Amniotic stem cell (primary cell): ENCODE results near the gene ZBTB7C.

Experiments used
- DNase-seq: peaks from one replicate; lab custom pipeline; 2025; lab: John Stamatoyannopoulos, UW

Gene ZBTB7C

GRCh38 chr18:48324651-48325050 lies 84.5 kb downstream of the ZBTB7C start:
- no peak for DNase-seq

DNA sequence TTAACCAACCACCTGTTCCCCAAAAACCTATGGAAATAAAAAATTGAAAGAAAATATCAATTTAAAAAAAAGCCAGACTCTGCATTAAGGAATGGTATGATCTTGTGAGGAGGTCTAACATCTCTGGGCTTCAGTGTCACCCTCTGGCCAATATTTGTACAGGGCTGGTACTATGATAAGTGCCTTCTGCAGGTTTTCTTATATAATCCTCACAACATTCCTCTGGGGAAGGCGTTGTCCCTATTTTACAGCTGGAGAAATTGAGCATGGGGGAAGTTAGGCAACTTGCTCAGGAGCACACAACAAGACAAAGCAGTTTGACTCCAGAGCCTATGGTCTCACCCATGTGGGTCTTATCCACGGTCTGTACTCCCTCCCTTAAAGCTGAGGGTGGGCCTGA lies 86.0 kb downstream of the ZBTB7C start:
- no peak for DNase-seq

DNA sequence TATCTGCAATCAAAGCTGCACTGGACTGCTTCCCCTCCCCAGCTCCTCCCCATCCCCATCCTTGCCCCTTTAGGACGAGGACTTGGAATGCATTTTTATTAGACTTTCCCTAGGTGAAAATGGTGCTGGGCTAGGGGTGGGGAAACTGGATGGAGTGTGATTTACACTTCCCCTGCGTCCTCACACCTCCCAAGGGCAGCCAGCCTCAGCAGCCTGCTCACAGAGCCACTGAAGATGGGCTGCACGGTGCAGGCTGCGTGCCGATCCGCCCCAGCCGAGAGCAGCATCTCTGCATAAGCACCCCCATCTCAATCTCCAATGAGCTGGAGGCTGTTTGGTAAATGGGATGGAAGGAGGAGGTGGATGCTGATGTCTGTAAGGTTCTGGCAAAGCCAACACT lies 87.6 kb downstream of the ZBTB7C start:
- DNase-seq = no peak

GRCh38 chr18:48321121-48321520 lies 88.1 kb downstream of the ZBTB7C start:
- no peak for DNase-seq

- DNase-seq = no peak
These were observed 88.6 kb downstream of the ZBTB7C start for GRCh38 chr18:48320639-48320945.

DNA sequence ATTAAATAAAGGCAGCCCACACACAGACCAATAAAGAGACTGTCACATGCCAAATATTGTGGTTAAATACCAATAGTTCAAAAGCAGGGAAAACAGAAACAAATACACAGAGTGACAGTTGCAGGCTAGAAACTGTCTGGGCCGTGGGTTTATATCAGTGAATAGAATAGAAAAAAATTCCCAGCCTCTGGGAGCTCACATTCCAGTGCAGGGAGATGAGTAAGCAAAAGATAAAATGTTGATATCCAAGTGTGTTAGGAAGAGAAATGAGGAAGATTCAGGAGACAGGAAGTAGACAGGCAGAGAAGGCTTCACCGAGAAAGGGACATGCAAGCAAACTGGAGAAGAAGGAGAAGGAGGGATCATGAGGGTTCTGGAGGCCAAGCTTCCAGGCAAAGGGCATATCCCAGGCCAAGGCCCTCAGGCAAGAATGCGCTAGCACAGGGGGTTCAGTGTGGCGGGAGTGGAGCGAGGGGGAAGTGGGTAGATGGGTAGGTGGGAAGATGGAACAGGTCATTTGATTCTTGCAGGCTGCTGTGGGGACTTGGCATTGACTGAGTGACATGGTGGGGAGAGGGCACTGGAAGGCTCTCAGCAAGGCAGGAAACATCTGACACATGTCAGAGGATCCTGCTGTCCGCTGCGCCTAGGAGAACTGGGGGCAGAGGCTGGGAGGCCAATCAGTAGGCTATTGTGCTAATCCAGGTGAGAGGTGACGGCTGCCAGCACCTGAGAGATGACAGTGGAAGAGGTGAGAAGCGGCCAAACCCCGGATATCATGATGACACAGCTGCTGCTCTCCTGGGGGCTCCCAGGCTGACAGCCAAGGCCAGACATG lies 89.2 kb downstream of the ZBTB7C start:
- no peak for DNase-seq

DNA sequence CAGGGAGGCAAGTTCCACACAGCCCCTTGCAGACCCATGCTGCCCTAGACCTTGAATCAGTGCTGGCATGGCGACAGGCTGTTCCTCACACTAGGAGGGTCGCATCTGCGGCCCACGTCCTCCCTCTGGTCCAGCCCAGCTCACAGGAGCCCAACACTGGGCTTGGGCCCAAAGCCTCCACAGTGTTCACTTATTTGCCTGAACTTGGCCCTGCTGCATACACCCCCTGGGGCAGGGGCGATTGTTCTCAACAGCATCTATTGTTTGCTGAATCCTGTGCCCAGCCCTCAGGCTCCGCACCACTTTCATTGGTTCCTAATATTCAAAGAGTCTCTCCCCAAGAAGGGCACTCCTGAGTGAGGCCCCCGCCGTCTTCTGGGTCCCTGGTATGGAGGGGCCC lies 90.7 kb downstream of the ZBTB7C start:
- no peak for DNase-seq

GRCh38 chr18:48317781-48318381 lies 91.3 kb downstream of the ZBTB7C start:
- no peak for DNase-seq

- no peak for DNase-seq
These were observed 93.0 kb downstream of the ZBTB7C start for GRCh38 chr18:48316177-48316576.

GRCh38 chr18:48314690-48315089 lies 94.5 kb downstream of the ZBTB7C start:
- no peak for DNase-seq

DNA sequence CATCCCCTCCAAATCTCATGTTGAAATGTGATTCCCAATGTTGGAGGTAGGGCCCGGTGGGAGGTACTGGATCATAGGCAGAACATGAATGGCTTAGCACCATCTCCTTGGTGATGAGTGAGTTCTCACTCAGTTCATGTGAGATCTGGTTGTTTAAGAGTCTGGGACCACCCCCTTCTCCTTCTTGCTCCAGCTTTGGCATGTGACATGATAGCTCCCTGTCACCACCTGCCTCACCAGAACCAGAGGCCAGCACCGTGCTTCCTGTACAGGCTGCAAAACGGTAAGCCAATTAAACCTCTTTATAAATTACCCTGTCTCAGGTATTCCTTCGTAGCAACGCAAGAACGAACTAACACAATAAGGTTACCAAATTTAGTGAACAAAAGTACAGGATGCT lies 95.4 kb downstream of the ZBTB7C start:
- DNase-seq = no peak

- no peak for DNase-seq
These were observed 97.1 kb downstream of the ZBTB7C start for GRCh38 chr18:48312066-48312465.

- no peak for DNase-seq
These were observed 98.2 kb downstream of the ZBTB7C start for GRCh38 chr18:48310999-48311398.

- DNase-seq = no peak
These were observed 98.8 kb downstream of the ZBTB7C start for GRCh38 chr18:48310353-48310752.

DNA sequence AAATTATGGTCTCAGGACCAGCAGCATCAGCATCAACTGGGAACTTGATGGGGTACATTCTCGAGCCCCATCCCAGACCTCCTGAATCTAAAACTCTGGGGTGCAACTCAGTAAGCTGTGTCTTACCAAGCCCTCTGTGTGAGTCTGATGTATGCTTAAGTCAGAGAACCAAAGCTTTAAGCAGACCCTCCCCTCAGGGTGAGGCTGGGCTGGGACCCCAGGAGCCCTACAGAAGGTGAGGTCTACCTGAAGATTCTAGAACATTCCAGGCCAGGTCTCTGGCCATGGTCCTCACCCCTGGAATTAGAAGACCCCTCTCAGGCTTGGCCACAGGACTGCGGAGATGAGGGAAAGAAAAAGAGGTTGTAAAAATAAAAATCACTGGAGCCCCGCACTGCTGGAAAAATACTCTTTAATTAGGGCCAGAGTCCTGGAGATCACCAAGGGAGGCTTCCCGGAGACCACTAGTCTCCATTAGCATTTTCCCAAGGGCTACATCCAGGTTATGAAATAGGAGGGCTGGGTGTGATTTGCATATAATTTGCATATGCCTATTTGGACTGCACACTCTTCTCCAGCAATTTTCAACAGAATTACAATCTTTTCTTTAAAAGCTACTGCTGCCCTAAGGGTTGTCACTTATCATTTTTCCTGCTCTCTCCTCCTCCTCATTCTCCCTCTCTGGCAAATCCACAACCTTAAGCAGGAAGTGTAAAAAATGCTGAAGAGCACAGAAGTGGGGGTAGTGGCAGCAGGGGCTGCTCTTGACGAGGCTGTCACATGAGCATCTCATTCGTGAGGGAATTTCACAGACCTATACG lies 100.2 kb downstream of the ZBTB7C start:
- no peak for DNase-seq

DNA sequence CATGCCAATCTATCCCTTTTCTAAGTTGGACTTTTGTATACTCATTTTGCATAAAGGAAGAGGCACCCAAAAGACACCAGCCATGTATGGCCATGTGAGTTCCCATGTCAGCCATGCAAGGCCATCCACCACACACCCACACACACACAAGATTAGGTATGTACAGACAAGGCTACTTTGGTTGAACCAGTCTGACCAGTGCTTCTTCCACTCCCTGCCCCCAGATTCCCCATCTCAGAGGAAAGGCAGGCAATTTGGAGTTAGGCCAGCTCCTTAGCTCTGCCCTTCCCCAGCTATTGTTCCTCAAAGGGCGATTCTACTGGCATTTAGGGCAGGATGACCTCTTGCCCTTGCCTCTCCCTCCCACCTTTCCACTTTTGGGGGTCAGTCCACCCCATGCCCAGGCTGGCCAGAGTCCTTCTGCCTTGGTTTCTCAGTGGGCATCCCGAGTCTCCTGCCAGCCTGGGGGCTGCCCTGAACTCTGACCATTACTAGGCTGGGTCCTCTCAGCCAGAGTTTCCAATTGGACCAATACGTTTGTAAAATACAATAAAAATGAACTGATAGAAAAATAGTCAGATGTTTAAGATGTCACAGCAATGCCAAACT lies 101.1 kb downstream of the ZBTB7C start:
- no peak for DNase-seq

- no peak for DNase-seq
These were observed 102.3 kb downstream of the ZBTB7C start for GRCh38 chr18:48306838-48307237.

- no peak for DNase-seq
These were observed 104.1 kb downstream of the ZBTB7C start for GRCh38 chr18:48304906-48305693.

GRCh38 chr18:48303883-48304282 lies 105.3 kb downstream of the ZBTB7C start:
- no peak for DNase-seq

DNA sequence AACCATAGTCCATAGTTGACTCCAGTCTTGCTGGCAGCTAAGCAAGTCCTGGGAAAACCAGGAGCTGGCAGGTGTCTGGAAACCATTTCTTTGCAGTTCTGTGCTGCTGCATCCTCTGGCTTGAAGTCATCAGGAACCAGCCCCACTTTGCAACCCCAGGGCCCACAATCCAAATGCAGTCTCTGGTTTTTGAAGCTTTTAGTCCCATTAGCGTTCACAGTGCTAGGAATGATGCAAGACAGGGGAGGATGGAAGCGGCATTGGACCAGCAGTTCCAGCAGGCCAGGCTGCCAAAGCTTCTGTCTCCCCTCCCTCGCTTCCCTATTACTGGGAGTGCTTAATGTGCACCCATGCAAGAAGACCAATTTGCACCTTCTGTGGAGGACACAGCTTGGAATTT lies 106.4 kb downstream of the ZBTB7C start:
- no peak for DNase-seq

DNA sequence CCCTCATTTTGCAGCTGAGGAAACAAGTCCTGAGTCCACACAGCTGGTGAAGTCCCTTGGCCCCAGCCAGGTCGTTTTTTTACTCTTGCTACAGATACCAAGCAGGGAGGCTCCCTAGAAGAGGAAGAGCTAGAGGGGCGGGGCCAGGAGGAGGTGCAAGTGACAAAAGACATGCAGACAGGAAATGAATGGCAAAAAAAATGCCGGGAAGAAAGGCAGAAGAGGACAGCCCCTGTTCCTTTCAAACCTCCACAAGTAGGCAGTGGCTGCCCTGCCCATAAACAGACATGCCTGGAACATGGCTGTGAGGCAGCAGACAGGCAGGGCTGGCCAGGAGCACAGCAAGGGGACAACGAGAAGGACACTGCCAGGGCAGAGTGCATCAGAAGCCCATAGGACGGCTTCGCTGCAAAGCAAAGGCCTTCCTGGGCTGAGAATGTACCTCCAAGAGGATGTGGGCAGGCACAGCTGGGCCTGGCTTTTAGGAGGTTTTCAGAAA lies 108.7 kb downstream of the ZBTB7C start:
- no peak for DNase-seq

GRCh38 chr18:48297139-48297538 lies 112.0 kb downstream of the ZBTB7C start:
- DNase-seq = no peak
